RWPE1 (cell line): ENCODE measurements around the gene TEX261.

Experiments
- CTCF ChIA-PET: fragments of 350-600 bp; sonication (Branson Sonifier 250); formaldehyde crosslinking; extraction: SDS; loops from one replicate; lab custom pipeline; 2021; lab: Yijun Ruan, JAX
- POLR2A ChIA-PET: fragments of 400-600 bp; formaldehyde crosslinking; extraction: SDS; loops from one replicate; lab custom pipeline; 2020; ENCODE audit warnings: antibody characterized with exemption; ENCODE audit not compliant: low non-redundant PET; lab: Yijun Ruan, JAX
- DNase-seq: peaks from one replicate; pipeline ENCODE4 v3.0.0; 2012; ENCODE audit warnings: low spot score
- H3K27ac ChIP-seq: fragments of 450-650 bp; 2 replicates; pipeline ENCODE4 v1.5.1; 2017
- CTCF ChIP-seq: fragments of 450-650 bp; conservative IDR thresholded peaks from 2 replicates; pipeline ENCODE4 v1.5.1; 2017; ENCODE audit warnings: low read depth, mild to moderate bottlenecking

Gene TEX261

GRCh38 chr2:70939001-70939838 is 55.5 kb downstream of the TEX261 start:
- DNase-seq = no peak
- ChIA-PET CTCF (interaction anchor here (0.5 to 1.1 kb wide), 2 partner anchors 9 to 26 kb away, joined by 3 to 5 read pairs; no protein-coding TSS in a partner anchor), POLR2A (no interaction called here)
- H3K27ac ChIP-seq = no peak overlapping the region
- TF ChIP-seq CTCF = no peak

GRCh38 chr2:70938586-70938950 is 56.1 kb downstream of the TEX261 start:
- POLR2A ChIA-PET = no interaction called here

DNA sequence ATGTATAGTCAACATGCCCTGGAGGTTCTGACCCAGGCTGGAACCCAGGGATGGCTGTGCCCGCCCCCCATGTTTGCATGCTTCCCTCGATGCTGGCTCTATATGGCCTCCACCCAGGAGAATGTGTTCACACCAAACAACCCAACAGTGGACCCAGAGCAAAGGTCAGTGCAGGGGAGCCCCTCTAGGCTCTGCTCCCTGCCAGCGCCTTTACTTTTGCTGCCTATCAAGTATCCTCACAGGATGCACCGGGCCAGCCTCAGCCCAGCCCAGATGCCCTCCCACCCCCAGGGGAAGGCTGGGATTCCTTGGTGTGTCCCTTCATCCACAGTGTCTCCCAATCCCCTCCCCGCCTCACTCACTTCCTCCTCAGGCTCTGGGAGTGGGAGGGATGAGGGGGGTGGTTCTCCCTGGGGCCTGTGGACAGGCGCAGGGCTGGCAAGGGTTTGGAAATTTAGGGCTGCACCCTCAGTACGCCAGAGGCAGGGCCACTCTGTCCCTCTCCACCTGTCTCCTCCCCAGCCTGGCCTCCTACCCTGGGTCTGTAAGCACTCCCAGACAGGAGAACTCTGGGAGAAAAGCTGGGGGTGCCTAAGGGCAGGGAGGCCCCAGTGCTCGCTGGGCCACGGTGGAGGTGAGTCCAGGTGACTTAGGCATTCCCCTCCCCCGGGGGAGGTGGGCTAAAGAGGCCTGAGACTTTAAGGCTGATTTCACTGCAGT is 56.6 kb downstream of the TEX261 start:
- DNase-seq = no peak
- no peak for TF ChIP-seq CTCF
- H3K27ac ChIP-seq = no peak overlapping the region
- ChIA-PET POLR2A (no interaction called here), CTCF (interaction anchor here (1.1 kb wide), 2 partner anchors 10 kb away, joined by 3 to 5 read pairs; no protein-coding TSS in a partner anchor)

More at GRCh38 chr2:70938586-70938950, 56.1 kb downstream of the TEX261 start:
- no peak for TF ChIP-seq CTCF
- CTCF ChIA-PET = interaction anchor here (1.1 kb wide), 1 partner anchor 10 kb away, joined by 5 read pairs; no protein-coding TSS in a partner anchor
- H3K27ac ChIP-seq = no peak overlapping the region
- DNase-seq = no peak

DNA sequence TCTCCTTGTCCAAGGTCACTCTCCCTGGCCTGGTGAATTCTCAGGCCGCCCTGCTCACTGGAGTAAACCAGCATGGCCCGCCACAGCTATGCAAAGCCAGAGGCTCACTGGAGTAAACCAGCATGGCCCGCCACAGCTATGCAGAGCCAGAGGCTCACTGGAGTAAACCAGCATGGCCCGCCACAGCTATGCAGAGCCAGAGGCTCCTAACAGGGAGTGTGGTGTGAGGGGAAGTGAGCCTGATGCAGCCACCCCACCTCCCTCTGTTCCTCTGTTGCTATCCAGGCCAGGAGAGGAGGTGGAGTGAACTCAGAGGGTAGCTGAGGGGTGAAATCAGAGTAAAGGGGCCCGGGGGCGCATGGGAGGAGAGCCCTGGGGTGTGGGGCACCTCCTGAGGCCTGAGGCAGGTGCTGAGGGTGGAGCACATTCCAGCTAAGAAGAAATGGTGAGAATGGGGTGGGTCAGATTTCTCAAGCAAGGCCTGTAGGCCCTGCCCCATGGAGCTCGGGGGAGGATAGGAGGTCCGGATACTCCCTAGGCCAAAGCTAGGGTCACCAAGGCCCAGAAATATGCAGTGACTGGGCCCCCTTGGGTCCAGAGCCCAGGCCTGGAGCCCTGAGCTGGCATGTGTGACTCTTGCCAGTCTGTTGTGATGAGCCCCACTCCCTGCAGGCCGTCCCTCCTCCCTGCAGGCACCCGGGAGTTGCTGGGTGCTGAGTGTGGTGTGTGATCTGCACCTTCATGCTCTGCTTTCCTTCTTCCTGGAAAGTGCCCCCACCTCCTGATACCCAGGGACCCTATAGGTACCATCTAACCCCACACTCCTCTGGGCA is 57.5 kb downstream of the TEX261 start:
- no peak for DNase-seq
- CTCF ChIA-PET = interaction anchor here (0.7 to 1.1 kb wide), 4 partner anchors 9 to 32 kb away, joined by 3 to 5 read pairs (median 3); no protein-coding TSS in a partner anchor
- no peak for TF ChIP-seq CTCF
- no peak overlapping the region for H3K27ac ChIP-seq
- POLR2A ChIA-PET = no interaction called here

DNA sequence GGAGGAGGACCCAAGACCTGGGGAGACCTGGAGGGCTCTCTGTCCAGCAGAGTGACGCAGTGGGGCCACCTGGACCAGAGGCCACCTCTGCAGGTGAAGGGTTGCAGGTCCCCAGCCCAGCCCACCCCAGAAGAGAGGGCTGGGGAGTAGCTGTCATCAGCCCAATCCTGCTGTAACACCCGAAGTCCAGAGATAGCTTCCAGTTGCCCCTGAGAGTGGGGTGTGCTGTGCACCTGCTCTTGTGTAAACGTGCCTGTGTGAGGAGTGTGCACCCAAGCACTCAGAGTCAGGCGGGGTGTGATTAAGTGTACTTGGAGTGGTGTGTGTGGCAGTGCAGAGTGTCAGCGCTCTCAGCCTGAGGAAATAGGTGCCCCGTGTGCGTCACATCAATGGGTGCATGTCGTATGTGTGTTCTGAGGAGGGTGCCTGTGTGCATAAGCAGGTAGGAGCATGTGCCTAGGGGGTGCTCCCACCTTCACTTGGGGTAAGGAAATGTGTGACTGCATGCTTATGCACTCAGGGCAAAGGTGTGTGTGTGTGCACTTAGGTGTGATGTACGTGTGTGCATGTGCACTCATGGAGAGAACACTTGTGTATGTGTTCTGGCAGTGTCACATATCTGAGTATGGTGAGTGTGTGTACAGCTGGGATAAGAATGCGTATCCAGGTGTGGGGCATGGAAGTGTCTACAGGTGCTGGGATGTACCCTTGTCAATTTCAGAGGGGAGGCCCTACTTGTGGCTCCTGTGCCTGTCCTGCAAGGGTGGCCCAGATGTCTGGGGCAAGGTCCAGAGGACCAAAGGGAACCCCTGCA is 58.3 kb downstream of the TEX261 start:
- no peak for DNase-seq
- H3K27ac ChIP-seq = no peak overlapping the region
- no peak for TF ChIP-seq CTCF
- CTCF ChIA-PET = interaction anchor here (0.6 to 1.1 kb wide), 2 partner anchors 12 to 31 kb away, joined by 3 read pairs; no protein-coding TSS in a partner anchor
- POLR2A ChIA-PET = no interaction called here
